Esophagus squamous epithelium (tissue), 5 donors: ENCODE data around the gene ADGRA3. TPM values are rescaled to one million over a fixed set of nuclear protein-coding genes. Genes with fewer than 3 reads are reported as not detected.

Experiments
- DNase-seq: peaks from one replicate; lab custom pipeline; 2025; lab: John Stamatoyannopoulos, UW
- H3K27ac ChIP-seq, 4 donors: fragments of 200-600 bp; sonication (generic); one replicate each; pipeline ENCODE4 v1.5.1; 2016 to 2019; ENCODE audit warnings: mild to moderate bottlenecking in 1 of 4
- H3K27me3 ChIP-seq, 4 donors: fragments of 200-600 bp; sonication (generic); 1 replicate in 3 of 4; 2 replicates in 1 of 4; pipeline versions ENCODE4 v1.5.1 to v1.6.0; 2017 to 2021; ENCODE audit warnings: antibody characterized with exemption in 1 of 4
- H3K36me3 ChIP-seq, 3 donors: fragments of 200-600 bp; sonication (generic); one replicate each; pipeline ENCODE4 v1.5.1; 2016 to 2019
- H3K4me1 ChIP-seq, 3 donors: fragments of 200-600 bp; sonication (generic); one replicate each; pipeline ENCODE4 v1.5.1; 2017 to 2019
- H3K4me3 ChIP-seq, 4 donors: fragments of 200-600 bp; sonication (generic); 1 replicate in 3 of 4; 2 replicates in 1 of 4; pipeline ENCODE4 v1.5.1; 2016 to 2019; ENCODE audit warnings: mild to moderate bottlenecking in 2 of 4, moderate library complexity in 1 of 4
- H3K9me3 ChIP-seq, 3 donors: fragments of 200-600 bp; sonication (generic); one replicate each; pipeline ENCODE4 v1.5.1; 2016 to 2019
- CTCF ChIP-seq, 6 experiments: fragments of 450-650 bp in 4 of 6; fragments of 200-600 bp in 2 of 6; sonication (generic) in 2 of 6; IDR thresholded peaks; one replicate each; pipeline ENCODE4 v1.5.1; 2016 to 2019; ENCODE audit warnings: antibody characterized with exemption in 6 of 6, mild to moderate bottlenecking in 4 of 6, moderate library complexity in 4 of 6
- POLR2A ChIP-seq, 4 donors: fragments of 450-650 bp; IDR thresholded peaks; one replicate each; pipeline ENCODE4 v1.6.1; 2017; ENCODE audit warnings: antibody characterized with exemption in 4 of 4, mild to moderate bottlenecking in 4 of 4, moderate library complexity in 3 of 4
- WGBS, 2 donors: methylation state at CpG; one replicate each; pipeline ENCODE4 v1.1.5; 2018; 5-methylcytosine and 5-hydroxymethylcytosine counted together
- intact Hi-C: fragments of 100-400 bp; cut with DNase I; formaldehyde crosslinking; loops from one replicate; pipeline ENCODE4 v1.15.0; 2022
- total RNA-seq, 4 donors: library from RNA; depleted of rRNA; stranded (reverse); fragments of >200 nt; gene quantifications; one replicate each; pipeline ENCODE4 v1.1.0, GENCODE V29; 2016
- donor health status: DM: yes; HTN: yes; CAD: no.

Gene ADGRA3, protein sequence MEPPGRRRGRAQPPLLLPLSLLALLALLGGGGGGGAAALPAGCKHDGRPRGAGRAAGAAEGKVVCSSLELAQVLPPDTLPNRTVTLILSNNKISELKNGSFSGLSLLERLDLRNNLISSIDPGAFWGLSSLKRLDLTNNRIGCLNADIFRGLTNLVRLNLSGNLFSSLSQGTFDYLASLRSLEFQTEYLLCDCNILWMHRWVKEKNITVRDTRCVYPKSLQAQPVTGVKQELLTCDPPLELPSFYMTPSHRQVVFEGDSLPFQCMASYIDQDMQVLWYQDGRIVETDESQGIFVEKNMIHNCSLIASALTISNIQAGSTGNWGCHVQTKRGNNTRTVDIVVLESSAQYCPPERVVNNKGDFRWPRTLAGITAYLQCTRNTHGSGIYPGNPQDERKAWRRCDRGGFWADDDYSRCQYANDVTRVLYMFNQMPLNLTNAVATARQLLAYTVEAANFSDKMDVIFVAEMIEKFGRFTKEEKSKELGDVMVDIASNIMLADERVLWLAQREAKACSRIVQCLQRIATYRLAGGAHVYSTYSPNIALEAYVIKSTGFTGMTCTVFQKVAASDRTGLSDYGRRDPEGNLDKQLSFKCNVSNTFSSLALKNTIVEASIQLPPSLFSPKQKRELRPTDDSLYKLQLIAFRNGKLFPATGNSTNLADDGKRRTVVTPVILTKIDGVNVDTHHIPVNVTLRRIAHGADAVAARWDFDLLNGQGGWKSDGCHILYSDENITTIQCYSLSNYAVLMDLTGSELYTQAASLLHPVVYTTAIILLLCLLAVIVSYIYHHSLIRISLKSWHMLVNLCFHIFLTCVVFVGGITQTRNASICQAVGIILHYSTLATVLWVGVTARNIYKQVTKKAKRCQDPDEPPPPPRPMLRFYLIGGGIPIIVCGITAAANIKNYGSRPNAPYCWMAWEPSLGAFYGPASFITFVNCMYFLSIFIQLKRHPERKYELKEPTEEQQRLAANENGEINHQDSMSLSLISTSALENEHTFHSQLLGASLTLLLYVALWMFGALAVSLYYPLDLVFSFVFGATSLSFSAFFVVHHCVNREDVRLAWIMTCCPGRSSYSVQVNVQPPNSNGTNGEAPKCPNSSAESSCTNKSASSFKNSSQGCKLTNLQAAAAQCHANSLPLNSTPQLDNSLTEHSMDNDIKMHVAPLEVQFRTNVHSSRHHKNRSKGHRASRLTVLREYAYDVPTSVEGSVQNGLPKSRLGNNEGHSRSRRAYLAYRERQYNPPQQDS (N-terminal part only)
- total RNA-seq: 10 to 100 TPM in 2 of 4 donors, 1 to 10 TPM in 2; 5.4 to 20.4 (median 12.9) TPM

- H3K4me1 ChIP-seq: peaks cover 0 to 24% (median 0%) of the 10 kb centered on the region in 3 donors
- WGBS, 2 donors: 20% methylated on average over 1 of the region's 74 CpGs; no CpG with 5 or more reads in 1 of the 2 donors
- peaks cover 0 to 7% (median 0%) of the 10 kb centered on the region in 4 donors for H3K27me3 ChIP-seq
- TF ChIP-seq POLR2A (IDR thresholded peaks at IDR 0.05) (no peak), CTCF (IDR thresholded peaks at IDR 0.05) (no peak)
- H3K4me3 ChIP-seq: peak within 1 kb of the TSS; percentile 55 to 76 (median 60)
- intact Hi-C loops: no loop called here
- no peaks in the 10 kb centered on the region for H3K9me3 ChIP-seq
- H3K36me3 ChIP-seq: no peaks in the 10 kb centered on the region
- H3K27ac ChIP-seq: peak within 1 kb of the TSS; percentile 69 to 85 (median 78)
- DNase-seq: no peak
Observed at GRCh38 chr4:22515888-22516541, at the start of gene ADGRA3. Gene ADGRA3, minus strand, starts transcription at chr4:22516066. Its CDS starts 282 bp downstream, at chr4:22515784.

DNA sequence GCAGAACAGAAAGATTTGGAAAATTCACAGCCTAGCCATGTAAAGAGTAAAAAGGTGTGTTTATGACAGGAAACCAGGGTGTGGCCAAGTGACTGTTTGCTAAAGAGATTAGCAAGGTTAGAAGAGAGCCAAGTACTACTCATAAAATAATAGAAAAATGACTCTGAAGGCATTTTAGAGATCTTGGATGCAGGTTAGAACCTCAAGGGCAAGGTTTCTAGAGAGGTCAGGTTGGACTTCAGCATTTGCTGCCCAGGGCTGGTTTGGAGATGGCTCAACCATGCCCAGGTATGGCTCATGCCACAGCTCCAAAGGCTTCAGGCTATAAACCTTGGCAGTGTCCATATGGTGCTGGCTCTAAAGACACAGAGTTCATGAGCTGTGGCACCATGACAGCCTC is 40.6 kb upstream of the ADGRA3 start:
- no peaks in the 10 kb centered on the region for H3K9me3 ChIP-seq
- no peak for DNase-seq
- H3K27me3 ChIP-seq: peaks cover 0 to 53% (median 0%) of the 10 kb centered on the region in 4 donors
- no peak overlapping the region for H3K27ac ChIP-seq
- H3K4me3 ChIP-seq: no peak overlapping the region
- H3K4me1 ChIP-seq: peaks cover 0 to 10% (median 0%) of the 10 kb centered on the region in 3 donors
- intact Hi-C loops: no loop called here
- TF ChIP-seq CTCF (IDR thresholded peaks at IDR 0.05) (no peak), POLR2A (IDR thresholded peaks at IDR 0.05) (no peak)
- H3K36me3 ChIP-seq: no peaks in the 10 kb centered on the region

DNA sequence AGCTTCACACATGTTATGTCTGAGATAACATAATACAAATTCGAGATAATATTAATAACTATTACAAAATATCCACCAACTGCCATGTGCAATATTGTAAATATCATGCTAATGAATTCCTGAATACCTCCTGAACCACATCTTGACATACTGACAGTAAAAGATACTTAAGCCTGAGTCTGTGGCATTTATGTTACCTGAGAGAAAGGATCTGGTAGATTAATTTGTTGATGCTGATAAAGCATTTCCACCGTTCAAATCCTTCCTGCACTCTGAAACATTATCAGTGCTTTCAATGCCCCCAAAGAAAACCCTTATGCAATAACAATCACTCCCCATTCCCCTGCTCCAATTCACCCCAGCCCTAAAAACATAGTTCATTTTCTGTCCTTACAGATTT is 38.8 kb upstream of the ADGRA3 start:
- WGBS, 2 donors: 73 to 75% methylated on average over 2 of the region's 2 CpGs
- no peaks in the 10 kb centered on the region for H3K36me3 ChIP-seq
- H3K27ac ChIP-seq: no peak overlapping the region
- H3K4me3 ChIP-seq: no peak overlapping the region
- TF ChIP-seq CTCF (IDR thresholded peaks at IDR 0.05) (no peak), POLR2A (IDR thresholded peaks at IDR 0.05) (no peak)
- H3K27me3 ChIP-seq: peaks cover 0 to 49% (median 0%) of the 10 kb centered on the region in 4 donors
- DNase-seq: no peak
- intact Hi-C loops: no loop called here
- H3K9me3 ChIP-seq: no peaks in the 10 kb centered on the region
- H3K4me1 ChIP-seq: peaks cover 0 to 10% (median 0%) of the 10 kb centered on the region in 3 donors

GRCh38 chr4:22553560-22553959 is 37.7 kb upstream of the ADGRA3 start:
- intact Hi-C loops: no loop called here
- H3K4me3 ChIP-seq: no peak overlapping the region
- TF ChIP-seq POLR2A (IDR thresholded peaks at IDR 0.05) (no peak), CTCF (IDR thresholded peaks at IDR 0.05) (no peak)
- no peak overlapping the region for H3K27ac ChIP-seq
- H3K4me1 ChIP-seq: peaks cover 0 to 10% (median 0%) of the 10 kb centered on the region in 3 donors
- peaks cover 0 to 45% (median 0%) of the 10 kb centered on the region in 4 donors for H3K27me3 ChIP-seq
- WGBS, 2 donors: 75 to 85% methylated on average over 3 of the region's 3 CpGs
- no peaks in the 10 kb centered on the region for H3K9me3 ChIP-seq
- no peak for DNase-seq
- no peaks in the 10 kb centered on the region for H3K36me3 ChIP-seq
